Thoracic aorta (tissue), 2 donors: Measurements from ENCODE around the gene ANKS1A. TPM values are rescaled to one million over a fixed set of nuclear protein-coding genes. Genes with fewer than 3 reads are reported as not detected.

Experiments
- ATAC-seq: fragments of 150-250 bp; one replicate; pipeline ENCODE4 v1.8.0; 2017; ENCODE audit warnings: low read depth; ENCODE audit not compliant: insufficient number of reproducible peaks, low FRiP score
- DNase-seq: peaks from one replicate; pipeline ENCODE4 v3.0.0-alpha.2; 2020; ENCODE audit warnings: low spot score
- H3K27ac ChIP-seq, 2 donors: fragments of 200-600 bp; sonication (generic); 1 replicate in 1 of 2; 2 replicates in 1 of 2; pipeline ENCODE4 v1.5.1; 2016; ENCODE audit warnings: mild to moderate bottlenecking in 2 of 2, moderate library complexity in 2 of 2
- H3K27me3 ChIP-seq: fragments of 200-600 bp; sonication (generic); replicated peaks from 2 replicates; pipeline ENCODE4 v1.6.0; 2016; ENCODE audit warnings: mild to moderate bottlenecking; ENCODE audit not compliant: insufficient read depth
- H3K36me3 ChIP-seq: fragments of 200-600 bp; sonication (generic); one replicate; pipeline ENCODE4 v1.5.1; 2016
- H3K4me1 ChIP-seq, 2 donors: fragments of 200-600 bp; sonication (generic); 1 replicate in 1 of 2; 2 replicates in 1 of 2; pipeline versions ENCODE4 v1.5.1 to v1.6.0; 2016; ENCODE audit warnings: low read depth in 2 of 2, mild to moderate bottlenecking in 1 of 2; ENCODE audit not compliant: control insufficient read depth in 1 of 2
- H3K4me3 ChIP-seq: fragments of 200-600 bp; sonication (generic); 2 replicates; pipeline ENCODE4 v1.5.1; 2016; ENCODE audit warnings: mild to moderate bottlenecking
- H3K9me3 ChIP-seq: fragments of 200-600 bp; sonication (generic); 2 replicates; pipeline ENCODE4 v1.5.1; 2016
- CTCF ChIP-seq: fragments of 200-600 bp; sonication (generic); IDR thresholded peaks from one replicate; pipeline ENCODE4 v1.5.1; 2019; ENCODE audit warnings: antibody characterized with exemption
- total RNA-seq, 2 donors: library from RNA; depleted of rRNA; stranded (reverse); fragments of >200 nt; gene quantifications; one replicate each; pipeline versions ENCODE4 v1.1.0 to v1.2.3, GENCODE V29; 2016

ANKS1A gene
- total RNA-seq, 2 donors from 2014 or later, result 37.9 to 55.4 TPM

- Histone ChIP-seq H3K27me3 (no peaks in the 10 kb centered on the region), H3K36me3 (no peaks in the 10 kb centered on the region), H3K4me1 (peaks cover 0 to 11% of the 10 kb centered on the region in 2 donors), H3K9me3 (no peaks in the 10 kb centered on the region), H3K27ac (no peak overlapping the region), H3K4me3 (no peak overlapping the region)
- DNase-seq, result no peak
- TF ChIP-seq CTCF, result no peak
- ATAC-seq, result no peak
Observed at GRCh38 chr6:34957231-34957783, 68.3 kb downstream of the ANKS1A start.

DNA sequence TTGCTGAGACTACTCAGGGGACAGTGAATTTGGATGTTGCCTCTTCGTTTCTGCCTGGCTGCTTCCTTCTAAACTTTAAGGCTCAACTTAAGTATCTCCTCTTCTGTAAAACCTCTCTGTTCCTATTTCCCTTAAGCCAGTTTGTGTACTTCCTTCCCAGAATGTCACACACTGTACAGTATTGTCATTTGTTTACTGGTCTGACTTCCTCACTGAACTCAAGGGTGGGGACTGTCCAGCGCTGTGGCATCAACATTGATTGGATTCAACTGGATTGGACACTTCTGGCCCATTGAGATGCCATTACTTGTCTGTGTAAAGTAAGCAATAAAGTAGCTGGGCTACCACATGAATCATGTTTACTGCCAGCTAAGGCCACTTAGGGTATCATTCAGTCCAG lies 69.7 kb downstream of the ANKS1A start:
- no peak overlapping the region for H3K27ac ChIP-seq
- no peaks in the 10 kb centered on the region for H3K36me3 ChIP-seq
- H3K9me3 ChIP-seq, result no peaks in the 10 kb centered on the region
- DNase-seq, result no peak
- H3K4me3 ChIP-seq, result no peak overlapping the region
- H3K4me1 ChIP-seq, result peaks cover 0 to 10% of the 10 kb centered on the region in 2 donors
- no peak for TF ChIP-seq CTCF
- ATAC-seq, result no peak
- H3K27me3 ChIP-seq, result no peaks in the 10 kb centered on the region

GRCh38 chr6:34959224-34959623 lies 70.2 kb downstream of the ANKS1A start:
- H3K27me3 ChIP-seq, result no peaks in the 10 kb centered on the region
- H3K4me1 ChIP-seq, result peaks cover 0 to 14% of the 10 kb centered on the region in 2 donors
- no peak overlapping the region for H3K4me3 ChIP-seq
- no peaks in the 10 kb centered on the region for H3K36me3 ChIP-seq
- no peak overlapping the region for H3K27ac ChIP-seq
- no peak for TF ChIP-seq CTCF
- DNase-seq, result no peak
- no peaks in the 10 kb centered on the region for H3K9me3 ChIP-seq
- ATAC-seq, result no peak

GRCh38 chr6:34961082-34961481 lies 72.0 kb downstream of the ANKS1A start:
- ATAC-seq, result no peak
- Histone ChIP-seq H3K9me3 (no peaks in the 10 kb centered on the region), H3K4me1 (peaks cover 0 to 28% of the 10 kb centered on the region in 2 donors), H3K36me3 (no peaks in the 10 kb centered on the region), H3K27me3 (no peaks in the 10 kb centered on the region), H3K4me3 (no peak overlapping the region), H3K27ac (no peak overlapping the region)
- TF ChIP-seq CTCF, result no peak
- DNase-seq, result no peak

DNA sequence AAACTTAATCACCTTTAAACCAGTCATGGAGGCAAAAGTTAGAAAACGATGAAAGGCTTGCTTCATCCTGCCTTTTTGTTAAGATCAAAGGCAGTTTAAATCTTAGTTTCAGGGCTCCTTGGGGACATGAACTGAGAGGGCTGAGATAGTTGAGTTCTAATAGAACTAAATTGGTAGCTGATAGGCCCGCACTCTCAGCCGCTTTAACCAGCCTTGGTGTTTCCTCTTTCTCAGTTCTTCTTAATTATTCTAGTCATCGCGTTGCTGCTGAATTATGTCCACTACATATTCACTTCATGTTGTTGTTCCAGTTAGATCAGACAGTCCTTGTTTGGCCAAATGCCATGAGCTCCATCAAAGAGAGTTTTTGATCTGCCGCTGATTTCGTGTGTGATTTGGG lies 72.5 kb downstream of the ANKS1A start:
- TF ChIP-seq CTCF, result no peak
- H3K36me3 ChIP-seq, result no peaks in the 10 kb centered on the region
- H3K4me3 ChIP-seq, result no peak overlapping the region
- no peak overlapping the region for H3K27ac ChIP-seq
- H3K4me1 ChIP-seq, result peaks cover 0 to 28% of the 10 kb centered on the region in 2 donors
- no peaks in the 10 kb centered on the region for H3K9me3 ChIP-seq
- H3K27me3 ChIP-seq, result no peaks in the 10 kb centered on the region
- DNase-seq, result no peak
- no peak for ATAC-seq
